Subcutaneous adipose tissue (tissue), 4 donors: ENCODE results near the gene DPYD. TPM values are rescaled to one million over a fixed set of nuclear protein-coding genes. Genes with fewer than 3 reads are reported as not detected.

Source experiments
- CTCF ChIP-seq: fragments of 450-650 bp; IDR thresholded peaks from one replicate; pipeline ENCODE4 v1.5.1; 2016; ENCODE audit warnings: low read depth, mild to moderate bottlenecking, control low read depth, antibody characterized with exemption, moderate library complexity
- total RNA-seq, 4 donors: library from RNA; depleted of rRNA; stranded (reverse); fragments of >200 nt; gene quantifications; one replicate each; pipeline ENCODE4 v1.1.0, GENCODE V29; 2016

The DPYD gene
- total RNA-seq, 4 donors from 2014 or later, result 47.1 to 100 (median 68.0) TPM

- no peak for TF ChIP-seq CTCF
These were observed 177.7 kb downstream of the DPYD start for GRCh38 chr1:97743129-97743528.

- no peak for TF ChIP-seq CTCF
These were observed 179.9 kb downstream of the DPYD start for GRCh38 chr1:97740891-97741290.

GRCh38 chr1:97739596-97740103 lies 181.2 kb downstream of the DPYD start:
- TF ChIP-seq CTCF, result no peak

GRCh38 chr1:97738270-97738669 lies 182.6 kb downstream of the DPYD start:
- TF ChIP-seq CTCF, result no peak

GRCh38 chr1:97730271-97730670 lies 190.6 kb downstream of the DPYD start:
- TF ChIP-seq CTCF, result no peak

- no peak for TF ChIP-seq CTCF
These were observed 192.4 kb downstream of the DPYD start for GRCh38 chr1:97728436-97728835.

- TF ChIP-seq CTCF, result no peak
These were observed 193.8 kb downstream of the DPYD start for GRCh38 chr1:97727029-97727428.
